HG02973 (cell line): ENCODE measurements around the gene EXOC2.

Experiments
- ATAC-seq: cut with Tn5 transposase; IDR thresholded peaks from one replicate; pipeline ENCODE4 v1.9.1; 2021; ENCODE audit warnings: moderate library complexity; ENCODE audit not compliant: unreplicated experiment

EXOC2 gene

GRCh38 chr6:540490-540889, 152.4 kb downstream of the EXOC2 start:
- no peak for ATAC-seq

GRCh38 chr6:537114-537513, 155.8 kb downstream of the EXOC2 start:
- ATAC-seq = no peak

DNA sequence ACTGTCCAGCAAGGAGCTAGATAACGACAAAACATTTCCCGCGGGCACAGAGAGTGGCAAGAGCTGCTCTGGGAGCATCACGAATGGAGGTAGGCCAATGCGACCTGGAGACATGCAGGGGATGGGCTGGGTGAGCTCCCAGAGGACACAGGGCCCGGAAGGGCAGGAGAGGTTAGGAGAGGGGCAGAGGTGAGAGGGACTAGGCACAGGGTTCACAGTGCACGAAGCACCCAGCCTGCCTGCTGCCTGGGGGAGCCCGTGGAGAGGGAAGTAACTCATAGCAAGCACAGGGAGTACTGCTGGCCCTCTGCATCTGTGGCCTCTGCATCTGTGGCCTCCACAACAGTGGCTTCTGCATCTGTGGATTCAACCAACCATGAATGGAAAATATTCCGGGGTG, 162.5 kb downstream of the EXOC2 start:
- ATAC-seq = no peak

DNA sequence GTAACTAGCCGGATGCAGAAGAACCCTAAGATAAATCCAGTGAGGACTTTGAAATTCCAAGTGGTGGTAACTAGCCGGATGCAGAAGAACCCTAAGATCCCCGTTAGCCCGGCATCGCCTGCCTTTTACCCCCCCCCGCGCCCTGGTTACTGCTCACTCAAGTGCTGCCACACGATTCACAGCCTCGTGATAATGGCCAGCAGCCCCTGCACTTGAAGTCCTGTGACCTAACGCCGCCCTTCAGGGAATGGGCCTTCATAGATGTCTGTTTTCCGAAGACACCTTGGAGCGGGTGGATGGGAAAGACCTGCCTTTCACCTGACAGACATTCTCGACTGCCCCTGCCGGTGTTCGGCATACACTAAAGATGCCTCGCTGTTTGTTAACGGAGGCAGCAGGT, 163.9 kb downstream of the EXOC2 start:
- ATAC-seq = no peak

GRCh38 chr6:527989-528673, 164.8 kb downstream of the EXOC2 start:
- no peak for ATAC-seq

DNA sequence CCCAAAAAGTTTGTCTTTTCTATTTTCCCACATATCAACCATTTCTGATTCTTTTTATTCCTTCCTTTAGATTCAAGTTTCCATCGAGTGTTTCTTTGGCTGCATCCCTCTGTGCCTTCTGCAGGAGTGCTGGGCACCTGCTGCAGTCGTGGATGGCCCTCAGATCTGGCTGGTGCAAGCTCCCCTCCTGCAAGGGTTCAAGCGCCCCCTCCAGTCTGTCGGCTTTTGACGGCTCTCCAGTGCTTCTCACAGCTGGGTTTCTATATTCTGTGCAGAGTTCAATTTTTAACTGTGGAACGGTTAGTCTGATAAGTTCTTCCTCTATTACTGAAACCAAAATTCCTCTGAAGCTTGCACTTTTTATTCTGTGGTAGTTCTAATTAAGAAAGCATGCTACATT, 168.1 kb downstream of the EXOC2 start:
- ATAC-seq = no peak

DNA sequence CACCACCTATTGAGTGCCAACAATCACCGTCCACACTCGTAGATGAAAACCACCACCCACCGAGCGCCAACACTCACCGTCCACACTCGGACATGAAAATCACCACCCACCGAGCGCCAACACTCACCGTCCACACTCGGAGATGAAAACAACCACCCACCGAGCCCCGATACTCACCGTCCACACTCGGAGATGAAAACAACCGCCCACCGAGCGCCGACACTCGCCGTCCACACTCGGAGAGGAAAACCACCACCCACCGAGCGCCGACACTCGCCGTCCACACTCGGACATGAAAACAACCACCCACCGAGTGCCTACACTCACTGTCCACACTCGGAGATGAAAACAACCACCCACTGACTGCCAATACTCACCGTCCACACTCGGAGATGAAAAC, 172.1 kb downstream of the EXOC2 start:
- no peak for ATAC-seq

GRCh38 chr6:518218-518617, 174.7 kb downstream of the EXOC2 start:
- no peak for ATAC-seq

GRCh38 chr6:516213-516612, 176.7 kb downstream of the EXOC2 start:
- ATAC-seq = no peak

DNA sequence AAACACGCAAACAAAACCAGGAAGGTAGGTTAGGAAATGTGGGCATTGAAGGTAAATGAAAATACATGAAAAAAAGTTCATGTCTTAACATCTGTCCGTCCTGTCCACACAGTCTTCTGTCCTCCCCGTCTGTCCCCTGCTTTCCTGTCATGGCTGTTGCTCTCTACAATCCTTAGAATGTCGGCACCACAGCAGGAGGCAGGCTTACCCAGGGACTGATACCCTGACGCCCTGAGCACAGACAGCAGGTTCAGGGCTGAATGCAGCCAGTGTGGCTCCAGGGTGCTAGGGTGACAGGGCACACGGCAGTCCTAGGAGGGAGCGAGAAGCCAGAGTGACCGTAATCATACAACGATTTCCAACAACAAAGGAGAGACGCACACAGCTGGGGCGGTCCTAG, 177.7 kb downstream of the EXOC2 start:
- ATAC-seq = no peak

GRCh38 chr6:514396-514978, 178.5 kb downstream of the EXOC2 start:
- ATAC-seq = no peak

GRCh38 chr6:513961-514360, 179.0 kb downstream of the EXOC2 start:
- no peak for ATAC-seq

GRCh38 chr6:513058-513457, 179.9 kb downstream of the EXOC2 start:
- ATAC-seq = no peak

GRCh38 chr6:511488-512137, 181.3 kb downstream of the EXOC2 start:
- ATAC-seq = no peak

DNA sequence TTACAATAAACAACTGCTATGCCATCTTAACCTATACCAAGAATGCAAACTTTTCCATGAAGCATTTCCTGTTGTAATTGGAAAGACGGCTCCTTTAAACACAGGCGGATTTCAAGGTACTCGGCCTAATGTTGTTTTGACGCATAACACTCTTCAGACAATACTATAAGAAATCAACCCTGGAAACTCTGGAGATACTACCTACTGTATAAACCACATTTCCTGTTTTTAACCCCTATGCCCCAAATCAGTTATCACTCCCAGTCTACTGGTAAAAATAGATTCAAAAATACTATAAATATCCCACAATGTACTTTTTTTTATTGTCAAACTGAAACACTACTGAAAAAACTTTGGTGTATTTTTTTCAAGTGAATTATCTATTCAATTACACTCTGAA, 183.3 kb downstream of the EXOC2 start:
- ATAC-seq = no peak

GRCh38 chr6:508614-509013, 184.3 kb downstream of the EXOC2 start:
- ATAC-seq = no peak

DNA sequence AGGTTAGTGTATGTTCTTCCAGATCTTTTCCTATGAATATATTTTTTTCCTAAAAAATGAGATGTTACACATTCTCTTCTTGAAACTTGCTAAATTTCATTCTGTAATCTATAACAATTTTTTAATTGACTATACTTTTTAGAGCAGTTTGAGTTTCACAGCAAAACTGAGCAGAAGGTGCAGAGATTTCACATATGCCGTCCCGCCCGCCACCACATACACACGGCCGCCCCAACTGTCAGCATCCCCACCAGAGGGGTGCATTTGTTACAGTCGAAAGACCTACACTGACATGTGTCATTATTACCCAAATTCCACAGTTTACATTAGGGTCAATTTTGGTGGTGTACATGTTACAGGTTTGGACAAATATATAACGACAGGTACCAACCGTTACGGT, 184.9 kb downstream of the EXOC2 start:
- no peak for ATAC-seq

DNA sequence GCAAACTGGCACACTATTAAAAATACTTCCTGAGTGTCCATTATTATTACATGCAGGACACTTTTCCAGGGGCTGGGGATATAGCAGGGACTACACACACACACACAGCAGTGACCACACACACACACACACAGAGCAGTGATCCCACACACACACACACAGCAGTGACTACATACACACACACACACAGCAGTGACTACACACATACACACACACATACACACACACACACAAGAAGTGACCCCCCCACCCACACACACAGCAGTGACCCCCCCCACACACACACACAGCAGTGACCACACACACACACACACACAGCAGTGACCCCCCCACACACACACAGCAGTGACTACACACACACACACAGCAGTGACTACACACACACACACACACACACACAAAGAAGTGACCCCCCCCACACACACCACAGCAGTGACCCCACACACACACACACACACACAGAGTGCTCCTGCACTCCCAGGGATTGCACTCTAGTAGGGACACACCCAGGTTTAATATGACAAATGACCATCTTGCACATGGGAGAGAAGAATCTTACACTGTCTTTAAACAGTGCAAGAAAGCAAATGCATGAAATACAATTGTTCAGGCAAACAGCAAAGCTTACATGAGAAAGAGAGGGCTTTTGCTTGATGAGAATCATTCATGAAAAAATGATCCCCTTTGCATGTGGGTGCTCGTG, 185.9 kb downstream of the EXOC2 start:
- ATAC-seq = no peak

DNA sequence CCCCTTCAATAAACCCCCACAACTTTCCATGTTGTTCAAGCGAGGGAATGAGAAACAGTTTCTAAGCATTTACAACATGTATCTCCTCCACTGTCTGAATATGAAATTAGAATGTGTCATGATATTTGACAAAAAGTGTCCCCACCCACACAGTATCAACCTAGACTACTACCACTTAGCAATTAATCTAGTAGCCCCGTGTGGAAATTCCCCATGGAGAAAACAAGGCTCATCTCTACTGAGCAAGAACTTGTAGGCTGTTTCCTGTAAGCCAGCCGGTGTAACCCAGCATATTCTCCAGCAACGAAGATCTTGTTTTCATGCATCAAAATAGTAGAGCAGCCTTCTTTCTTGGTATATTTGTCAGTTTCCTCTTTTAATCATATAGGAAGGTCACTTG, 186.4 kb downstream of the EXOC2 start:
- no peak for ATAC-seq

- no peak for ATAC-seq
Measured at GRCh38 chr6:505374-505773, 187.6 kb downstream of the EXOC2 start.

DNA sequence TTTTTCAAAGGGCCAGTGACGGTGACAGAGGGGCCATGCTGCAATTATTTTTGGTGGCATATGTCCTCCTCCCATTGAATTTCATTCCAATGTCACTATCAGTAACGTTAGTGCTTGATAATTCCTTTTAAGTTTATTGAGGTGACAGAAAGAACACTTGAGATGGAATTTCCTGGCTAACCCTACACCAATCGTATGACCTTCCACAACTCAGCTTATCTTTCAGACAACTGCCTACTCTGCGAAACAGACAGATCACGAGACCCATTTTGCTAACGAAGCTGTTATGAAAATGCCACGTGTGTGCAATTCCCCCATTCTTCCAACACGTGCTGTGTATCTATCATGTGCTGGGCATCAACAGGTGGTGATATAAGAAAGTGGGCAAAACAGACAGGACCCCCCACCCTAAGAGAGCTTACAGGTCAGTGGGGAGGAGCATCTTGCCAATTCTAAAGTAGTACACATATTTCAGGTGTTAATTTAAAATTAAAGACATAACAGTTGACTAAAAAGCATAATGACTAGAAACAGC, 188.4 kb downstream of the EXOC2 start:
- ATAC-seq = no peak
